Activated CD4-positive, alpha-beta T cell treated with anti-CD3 and anti-CD28 coated beads, Interleukin-2, Interleukin-4, amounts not matched to agents 100 ng/mL and 50 ng/mL, durations not matched to agents 16 hours and 8 hours (primary cell): ENCODE results near the gene COL8A2.

Experiments used
- DNase-seq: peaks from one replicate; pipeline ENCODE4 v3.0.0-alpha.2; 2020; ENCODE audit warnings: low spot score

The COL8A2 gene

DNA sequence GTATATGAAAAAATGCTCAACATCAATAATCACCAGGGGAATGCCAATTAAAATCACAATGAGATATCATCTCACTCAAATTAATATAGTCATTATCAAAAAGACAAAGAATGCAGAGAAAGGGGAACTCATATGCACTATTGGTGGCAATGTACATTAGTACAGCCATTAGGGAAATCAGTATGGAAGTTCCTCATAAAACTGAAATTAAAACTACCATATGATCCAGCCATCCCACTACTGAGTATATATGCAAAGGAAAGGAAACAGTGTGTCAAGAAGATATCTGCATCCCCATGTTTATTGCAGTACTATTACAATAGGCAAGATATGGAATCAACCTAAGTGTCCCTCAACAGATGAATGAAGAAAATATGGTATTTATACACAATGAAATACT is 73.2 kb downstream of the COL8A2 start:
- DNase-seq, result no peak
